Kidney (tissue), 14 donors: ENCODE results near the gene ELOVL6. TPM values are rescaled to one million over a fixed set of nuclear protein-coding genes. Genes with fewer than 3 reads are reported as not detected.

ENCODE experiments used
- DNase-seq, 5 donors: peaks; one replicate each; pipeline ENCODE4 v3.0.0-alpha.2; 2013 to 2020
- FAIRE-seq: peaks from 2 replicates; lab custom pipeline; 2012; peaks lifted over from hg19 to GRCh38; lab: Jason Lieb, UNC
- H3K27ac ChIP-seq, 2 donors: one replicate each; pipeline ENCODE4 v1.7.0; 2013; ENCODE audit warnings: low read depth in 2 of 2, low read length in 2 of 2, inconsistent platforms in 1 of 2
- H3K27me3 ChIP-seq: one replicate; pipeline ENCODE4 v1.7.1; 2013; ENCODE audit warnings: low read length, inconsistent platforms; ENCODE audit not compliant: control insufficient read depth, insufficient read depth
- H3K36me3 ChIP-seq, 3 donors: one replicate each; pipeline versions ENCODE4 v1.7.0 to v1.7.1; 2013; ENCODE audit warnings: low read length in 3 of 3, control low read depth in 1 of 3, inconsistent platforms in 1 of 3; ENCODE audit not compliant: insufficient read depth in 3 of 3, control insufficient read depth in 2 of 3
- H3K4me1 ChIP-seq, 3 donors: one replicate each; pipeline versions ENCODE4 v1.7.0 to v1.7.1; 2013; ENCODE audit warnings: low read length in 3 of 3, inconsistent platforms in 1 of 3, low read depth in 1 of 3; ENCODE audit not compliant: control insufficient read depth in 2 of 3, insufficient read depth in 2 of 3
- H3K4me3 ChIP-seq, 3 donors: one replicate each; pipeline versions ENCODE4 v1.7.0 to v1.8.1; 2013; ENCODE audit warnings: low read length in 3 of 3, control low read depth in 1 of 3, inconsistent platforms in 1 of 3
- H3K9ac ChIP-seq, 3 donors: one replicate each; pipeline versions ENCODE4 v1.7.0 to v1.7.1; 2013; ENCODE audit warnings: low read length in 3 of 3, control low read depth in 1 of 3, inconsistent platforms in 1 of 3
- H3K9me3 ChIP-seq, 3 donors: one replicate each; pipeline versions ENCODE4 v1.7.0 to v1.7.1; 2013; ENCODE audit warnings: low read length in 3 of 3, control low read depth in 1 of 3, inconsistent platforms in 1 of 3; ENCODE audit not compliant: control insufficient read depth in 2 of 3, insufficient read depth in 1 of 3
- CTCF ChIP-seq: IDR thresholded peaks from 3 replicates; pipeline ENCODE4 v1.5.1; 2012; ENCODE audit warnings: mild to moderate bottlenecking, moderate library complexity, borderline replicate concordance; ENCODE audit not compliant: insufficient read depth; ENCODE audit errors: extremely low read depth
- intact Hi-C: fragments of 100-400 bp; cut with DNase I; formaldehyde crosslinking; loops from one replicate; pipeline ENCODE4 v1.11.1; 2022
- polyA plus RNA-seq: library from polyadenylated mRNA; stranded (reverse); fragments of 350-450 nt; fragmentation: Illumina TruSeq; extraction: RNeasy Lipid Tissue Mini Kit (QIAGEN cat#74804); gene quantifications from one replicate; pipeline ENCODE4 v1.2.3, GENCODE V29; 2014; ENCODE audit warnings: low read depth, low replicate concordance; ENCODE audit not compliant: insufficient read depth
- total RNA-seq: library from RNA; stranded (reverse); fragmentation: NEBNext Ultra II Directional; extraction: Animal tissue kit (Norgen Biotek cat#: 25700); gene quantifications from one replicate; pipeline ENCODE4 v1.2.1, GENCODE V29; 2021
- donor health status: control.
- donor health status: control.
- donor health status: control.
- donor health status: control.
- donor health status: control.
- donor health status: DM: yes; HTN: yes; CAD: no.
- donor health status: Normal renal cell carcinoma (clear cell type).

The ELOVL6 gene
- total and polyA plus RNA-seq, 2 donors from 2014 or later: 10.7 to 21.5 TPM

DNA sequence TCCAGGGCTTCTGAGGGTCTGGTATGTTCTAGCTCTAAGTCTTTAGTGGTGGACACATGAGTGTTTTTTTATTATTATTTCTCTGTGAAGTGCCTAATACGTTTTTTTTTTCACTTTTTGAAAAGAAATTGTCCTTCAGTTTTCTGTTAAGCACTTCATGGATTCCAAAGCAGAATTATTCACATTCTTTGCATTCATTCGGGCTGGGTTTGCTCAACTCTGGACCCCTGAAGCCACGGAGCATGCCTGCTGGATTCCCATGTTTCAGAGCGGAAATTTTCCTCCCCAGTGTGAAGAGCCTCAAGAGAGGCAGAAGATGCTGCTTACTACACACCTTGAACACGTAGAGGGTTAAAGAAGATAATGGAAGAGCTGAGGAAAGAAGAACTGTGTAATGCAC lies 178.3 kb downstream of the ELOVL6 start:
- Histone ChIP-seq H3K9me3 (no peaks in the 10 kb centered on the region), H3K9ac (no peak overlapping the region), H3K4me3 (no peak overlapping the region), H3K27ac (no peak overlapping the region), H3K27me3 (no peaks in the 10 kb centered on the region), H3K36me3 (no peaks in the 10 kb centered on the region), H3K4me1 (no peaks in the 10 kb centered on the region)
- no peak for TF ChIP-seq CTCF
- intact Hi-C loops: no loop called here
- peak in 2 of 5 donors; percentile 46 to 60 for DNase-seq
- no peak for FAIRE-seq

DNA sequence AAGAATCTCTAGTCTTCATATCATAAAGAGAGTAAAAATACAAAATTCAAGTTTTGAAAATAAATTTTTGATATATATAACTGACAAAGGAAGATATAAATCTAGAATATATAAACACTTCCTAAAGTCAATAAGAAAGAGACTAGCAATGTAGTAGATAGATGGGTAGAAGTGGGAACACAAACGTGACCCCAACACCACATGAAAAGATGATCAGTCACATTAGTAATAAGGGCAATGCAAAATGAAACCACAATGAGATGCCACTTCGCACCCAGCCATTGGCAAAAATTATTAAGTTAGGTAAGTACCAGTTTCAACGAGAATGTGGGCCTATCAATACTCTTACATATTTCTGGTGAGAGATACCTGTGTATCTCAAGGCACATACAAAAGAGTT lies 179.3 kb downstream of the ELOVL6 start:
- Histone ChIP-seq H3K9me3 (no peaks in the 10 kb centered on the region), H3K27ac (no peak overlapping the region), H3K27me3 (no peaks in the 10 kb centered on the region), H3K36me3 (no peaks in the 10 kb centered on the region), H3K9ac (no peak overlapping the region), H3K4me1 (no peaks in the 10 kb centered on the region), H3K4me3 (no peak overlapping the region)
- intact Hi-C loops: no loop called here
- DNase-seq (no peak), FAIRE-seq (no peak)
- TF ChIP-seq CTCF: no peak

- Histone ChIP-seq H3K4me1 (no peaks in the 10 kb centered on the region), H3K27me3 (no peaks in the 10 kb centered on the region), H3K9ac (no peak overlapping the region), H3K9me3 (no peaks in the 10 kb centered on the region), H3K36me3 (peaks cover 0 to 9% (median 0%) of the 10 kb centered on the region in 3 donors), H3K4me3 (no peak overlapping the region), H3K27ac (no peak overlapping the region)
- DNase-seq (no peak), FAIRE-seq (no peak)
- TF ChIP-seq CTCF: no peak
- intact Hi-C loops: no loop called here
These were observed 184.2 kb downstream of the ELOVL6 start for GRCh38 chr4:110014233-110014632.

GRCh38 chr4:110012917-110013316 lies 185.5 kb downstream of the ELOVL6 start:
- Histone ChIP-seq H3K27ac (no peak overlapping the region), H3K9ac (no peak overlapping the region), H3K27me3 (no peaks in the 10 kb centered on the region), H3K9me3 (no peaks in the 10 kb centered on the region), H3K4me3 (no peak overlapping the region), H3K4me1 (peaks cover 0 to 8% (median 0%) of the 10 kb centered on the region in 3 donors), H3K36me3 (peaks cover 0 to 9% (median 0%) of the 10 kb centered on the region in 3 donors)
- no peak for FAIRE-seq
- no peak for DNase-seq
- no peak for TF ChIP-seq CTCF
- intact Hi-C loops: no loop called here
